Rectal smooth muscle tissue (tissue), 1 donor: ENCODE results near the gene CTDSP2.
"Not testable (repeated sequence)": the region's sequence is repeated elsewhere in the genome, so short reads cannot be mapped to it uniquely, and the experiment has no call there.

Source experiments
- H3K27ac ChIP-seq: one replicate; pipeline ENCODE4 v1.7.0; 2013; ENCODE audit warnings: low read depth, low read length, inconsistent platforms
- H3K27me3 ChIP-seq: one replicate; pipeline ENCODE4 v1.7.0; 2013; ENCODE audit warnings: low read length; ENCODE audit not compliant: control insufficient read depth, insufficient read depth
- H3K36me3 ChIP-seq: one replicate; pipeline ENCODE4 v1.7.0; 2013; ENCODE audit warnings: low read length; ENCODE audit not compliant: control insufficient read depth, insufficient read depth
- H3K4me1 ChIP-seq: one replicate; pipeline ENCODE4 v1.7.0; 2013; ENCODE audit warnings: low read length; ENCODE audit not compliant: control insufficient read depth, insufficient read depth
- H3K4me3 ChIP-seq: one replicate; pipeline ENCODE4 v1.7.0; 2013; ENCODE audit warnings: low read length
- H3K9ac ChIP-seq: one replicate; pipeline ENCODE4 v1.7.0; 2013; ENCODE audit warnings: low read length

CTDSP2 gene

DNA sequence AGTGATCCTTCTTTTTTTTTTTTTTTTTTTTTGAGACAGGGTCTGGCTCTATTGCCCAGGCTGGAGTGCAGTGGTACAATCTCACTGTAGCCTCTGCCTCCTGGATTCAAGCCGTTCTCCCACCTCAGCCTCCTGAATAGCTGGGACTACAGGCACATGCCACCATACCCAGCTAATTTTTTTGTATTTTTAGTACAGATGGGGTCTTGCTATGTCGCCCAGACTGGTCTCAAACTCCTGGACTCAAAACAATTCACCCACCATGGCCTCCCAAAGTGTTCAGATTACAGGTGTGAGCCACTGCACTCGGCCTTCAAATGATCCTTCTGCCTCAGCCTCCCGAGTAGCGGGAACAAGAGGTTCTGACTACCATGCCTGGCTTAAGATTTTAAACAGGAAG is 14.4 kb upstream of the CTDSP2 start:
- H3K27ac ChIP-seq, H3K27me3 ChIP-seq, H3K36me3 ChIP-seq, H3K4me3 ChIP-seq, H3K9ac ChIP-seq: not testable (repeated sequence)
- peaks cover 14% of the 10 kb centered on the region for H3K4me1 ChIP-seq

DNA sequence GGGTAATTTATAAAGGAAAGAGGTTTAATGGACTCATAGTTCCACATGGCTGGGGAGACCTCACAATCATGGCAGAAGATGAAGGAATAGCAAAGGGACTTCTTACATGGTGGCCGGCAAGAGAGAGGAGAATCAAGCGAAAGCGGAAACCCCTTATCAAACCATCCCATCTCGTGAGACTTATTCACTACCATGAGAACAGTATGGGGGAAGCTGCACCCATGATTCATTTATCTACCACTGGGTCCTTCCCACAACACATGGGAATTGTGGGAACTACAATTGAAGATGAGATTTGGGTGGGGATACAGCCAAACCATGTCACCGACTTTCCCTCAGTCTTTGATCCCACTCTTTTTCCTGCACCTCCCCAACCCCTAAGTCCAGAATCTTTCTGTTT is 12.6 kb upstream of the CTDSP2 start:
- Histone ChIP-seq H3K9ac (no peak overlapping the region), H3K4me1 (peaks cover 6% of the 10 kb centered on the region), H3K27me3 (no peaks in the 10 kb centered on the region), H3K4me3 (no peak overlapping the region), H3K27ac (no peak overlapping the region), H3K36me3 (no peaks in the 10 kb centered on the region)

DNA sequence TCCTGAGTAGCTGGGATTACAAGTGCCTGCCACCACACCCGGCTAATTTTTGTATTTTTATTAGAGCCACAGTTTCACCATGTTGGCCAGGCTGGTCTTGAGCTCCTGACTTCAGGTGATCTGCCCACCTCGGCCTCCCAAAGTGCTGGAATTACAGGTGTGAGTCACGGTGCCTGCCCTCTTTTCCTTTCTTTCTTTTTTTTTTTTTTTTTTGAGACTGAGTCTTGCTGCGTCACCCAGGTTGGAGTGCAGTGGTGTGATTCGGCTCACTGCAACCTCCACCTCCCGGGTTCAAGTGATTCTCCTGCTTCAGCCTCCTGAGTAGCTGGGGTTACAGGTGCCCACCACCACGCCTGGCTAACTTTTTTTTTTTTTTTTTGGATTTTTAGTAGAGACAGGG is 11.6 kb upstream of the CTDSP2 start:
- not testable (repeated sequence) for H3K27me3 ChIP-seq, H3K36me3 ChIP-seq, H3K4me1 ChIP-seq, H3K4me3 ChIP-seq, H3K27ac ChIP-seq, H3K9ac ChIP-seq

DNA sequence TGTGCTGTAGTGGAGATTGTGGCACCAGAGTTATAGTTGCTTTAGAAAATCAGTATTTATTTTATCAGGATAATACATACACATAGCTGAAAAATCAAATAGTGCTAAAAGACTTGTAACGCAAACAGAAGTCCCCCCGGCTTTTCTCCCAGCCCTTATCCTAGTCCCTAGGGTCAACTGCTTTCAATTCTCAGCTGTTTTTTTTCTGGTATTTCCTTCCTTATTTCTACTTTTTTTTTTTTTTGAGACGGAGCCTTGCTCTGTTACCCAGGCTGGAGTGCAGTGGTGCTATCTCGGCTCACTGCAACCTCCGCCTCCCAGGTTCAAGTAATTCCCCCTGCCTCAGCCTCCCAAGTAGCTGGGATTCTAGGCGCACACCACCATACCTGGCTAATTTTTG is 8.4 kb upstream of the CTDSP2 start:
- H3K27ac ChIP-seq: no peak overlapping the region
- no peak overlapping the region for H3K4me3 ChIP-seq
- peaks cover 19% of the 10 kb centered on the region for H3K4me1 ChIP-seq
- H3K36me3 ChIP-seq: no peaks in the 10 kb centered on the region
- H3K9ac ChIP-seq: no peak overlapping the region
- no peaks in the 10 kb centered on the region for H3K27me3 ChIP-seq

DNA sequence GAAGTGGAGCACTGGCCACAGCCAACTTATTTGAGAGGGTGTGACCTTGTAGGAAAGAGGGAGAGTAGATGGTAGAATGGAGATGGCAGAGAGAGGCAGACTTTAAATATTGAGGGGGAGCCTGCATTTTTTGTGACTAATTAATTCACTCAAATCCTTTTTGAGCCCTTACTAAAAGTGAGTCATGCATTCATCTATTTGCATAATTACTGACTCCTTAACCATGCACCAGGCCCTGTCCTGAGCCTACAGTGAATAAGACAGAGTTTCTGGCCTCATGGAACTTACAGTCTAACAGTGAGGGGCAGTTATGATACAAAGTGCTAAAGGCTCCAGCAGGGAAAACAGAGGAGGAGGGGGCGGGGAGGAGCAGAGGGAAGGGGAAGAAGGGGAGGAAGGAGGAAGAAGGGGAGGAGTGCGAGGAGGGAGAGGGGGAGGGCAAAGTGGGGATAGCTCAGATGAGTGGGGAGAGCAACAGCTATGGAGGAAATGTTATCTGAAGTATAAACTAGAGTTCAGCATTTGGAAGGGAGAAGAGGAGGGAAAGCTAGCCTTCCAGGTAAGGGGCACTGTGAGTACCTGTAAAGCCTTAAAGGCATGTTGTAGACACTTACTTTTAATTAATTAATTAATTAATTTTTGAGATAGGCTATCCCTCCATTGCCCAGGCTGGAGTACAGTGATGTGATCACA is 7.5 kb upstream of the CTDSP2 start:
- peaks cover 19% of the 10 kb centered on the region for H3K4me1 ChIP-seq
- no peaks in the 10 kb centered on the region for H3K27me3 ChIP-seq
- H3K4me3 ChIP-seq: no peak overlapping the region
- H3K36me3 ChIP-seq: no peaks in the 10 kb centered on the region
- no peak overlapping the region for H3K27ac ChIP-seq
- no peak overlapping the region for H3K9ac ChIP-seq

DNA sequence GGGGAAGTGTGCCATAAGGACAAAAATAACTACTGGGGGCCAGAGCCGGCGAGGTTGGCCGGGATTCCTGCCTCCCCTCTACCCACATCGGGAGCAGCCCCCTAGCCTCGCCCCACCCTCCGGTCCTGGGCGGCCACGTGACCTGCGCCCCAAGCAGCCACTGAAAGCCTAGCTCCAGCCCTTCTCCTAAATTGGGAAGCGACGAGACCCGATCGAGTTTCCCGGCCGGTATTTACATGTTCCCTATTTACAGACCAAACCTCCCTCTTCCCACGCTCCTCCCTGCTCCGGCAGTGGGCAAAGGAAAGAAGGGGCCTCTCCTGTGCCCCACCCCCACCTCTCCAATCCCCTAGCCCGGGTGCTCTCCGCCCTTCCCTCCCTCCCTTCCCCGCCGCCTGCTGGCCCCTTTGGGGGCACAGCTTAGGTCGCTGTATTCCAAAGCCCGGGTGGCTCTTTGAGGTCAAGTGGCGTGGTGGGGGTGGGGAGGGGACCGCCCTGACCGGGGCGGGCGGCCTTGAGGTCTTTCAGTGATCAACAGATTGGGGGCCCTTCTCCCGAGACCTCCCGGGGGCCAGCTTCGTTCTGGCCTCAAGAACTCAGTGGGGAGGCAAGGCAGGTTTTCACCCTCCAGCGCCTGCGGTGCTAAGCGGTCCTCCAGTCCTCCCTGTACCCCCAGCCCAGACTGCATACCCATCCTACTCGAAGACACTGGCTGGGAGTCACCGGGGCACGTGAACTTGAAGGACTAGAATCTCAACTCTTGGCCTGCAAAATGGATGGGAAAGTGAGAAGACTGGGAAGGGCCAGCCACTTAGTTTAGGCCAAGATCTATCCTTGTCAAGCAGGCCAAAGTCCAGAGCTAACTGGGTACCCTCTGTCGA is 6.3 kb upstream of the CTDSP2 start:
- H3K4me1 ChIP-seq: peaks cover 19% of the 10 kb centered on the region

DNA sequence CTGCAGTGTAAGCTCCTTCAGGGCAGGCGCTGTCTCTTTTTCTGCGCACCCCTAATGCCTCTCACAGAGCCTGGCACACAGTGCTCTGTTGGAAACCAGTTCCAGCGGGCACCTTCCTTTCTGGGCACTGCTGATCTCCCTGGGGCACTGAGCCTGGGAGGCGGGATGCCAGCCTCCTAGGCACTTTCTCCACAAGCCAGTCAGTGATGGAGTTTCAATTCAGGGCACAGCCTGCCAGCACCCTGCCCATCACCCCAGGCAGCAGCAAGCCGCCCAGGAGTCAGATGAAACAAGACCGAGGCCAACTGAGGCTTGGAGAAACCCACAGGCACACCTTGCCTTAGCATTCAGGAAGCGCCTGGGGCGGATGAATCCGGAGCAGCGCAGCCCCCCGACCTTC is 5.7 kb upstream of the CTDSP2 start:
- Histone ChIP-seq H3K27me3 (no peaks in the 10 kb centered on the region), H3K4me1 (peaks cover 19% of the 10 kb centered on the region), H3K27ac (peak overlapping the region; percentile 94), H3K9ac (peak overlapping the region; percentile 47), H3K36me3 (no peaks in the 10 kb centered on the region), H3K4me3 (peak overlapping the region; percentile 56)

More for the DNA sequence above, 6.3 kb upstream of the CTDSP2 start:
- H3K4me3 ChIP-seq: peak overlapping the region; percentile 56
- no peaks in the 10 kb centered on the region for H3K27me3 ChIP-seq
- peak overlapping the region; percentile 94 for H3K27ac ChIP-seq
- no peaks in the 10 kb centered on the region for H3K36me3 ChIP-seq
- H3K9ac ChIP-seq: peak overlapping the region; percentile 47

DNA sequence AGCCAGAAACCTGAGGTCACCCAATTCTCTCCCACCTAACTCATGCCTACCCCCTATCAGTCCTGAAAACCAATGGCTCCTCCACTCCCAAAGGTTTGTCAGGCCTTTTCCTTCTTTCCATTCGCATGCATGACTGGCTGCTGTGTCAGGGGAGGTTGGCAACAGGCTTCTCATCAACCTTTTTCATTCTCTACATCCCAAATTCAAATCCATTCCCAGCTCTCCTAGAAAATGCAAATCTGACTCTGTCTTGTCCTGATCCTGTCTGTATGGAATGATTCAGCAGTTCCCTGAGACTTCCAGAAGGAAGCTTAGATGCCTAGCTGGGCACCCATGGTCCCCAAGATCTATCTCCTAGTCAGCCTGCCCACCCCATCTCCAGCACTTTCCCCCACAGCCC is 5.0 kb upstream of the CTDSP2 start:
- peaks cover 19% of the 10 kb centered on the region for H3K4me1 ChIP-seq
- no peaks in the 10 kb centered on the region for H3K36me3 ChIP-seq
- H3K27ac ChIP-seq: peak overlapping the region; percentile 94
- no peak overlapping the region for H3K4me3 ChIP-seq
- H3K9ac ChIP-seq: no peak overlapping the region
- no peaks in the 10 kb centered on the region for H3K27me3 ChIP-seq

DNA sequence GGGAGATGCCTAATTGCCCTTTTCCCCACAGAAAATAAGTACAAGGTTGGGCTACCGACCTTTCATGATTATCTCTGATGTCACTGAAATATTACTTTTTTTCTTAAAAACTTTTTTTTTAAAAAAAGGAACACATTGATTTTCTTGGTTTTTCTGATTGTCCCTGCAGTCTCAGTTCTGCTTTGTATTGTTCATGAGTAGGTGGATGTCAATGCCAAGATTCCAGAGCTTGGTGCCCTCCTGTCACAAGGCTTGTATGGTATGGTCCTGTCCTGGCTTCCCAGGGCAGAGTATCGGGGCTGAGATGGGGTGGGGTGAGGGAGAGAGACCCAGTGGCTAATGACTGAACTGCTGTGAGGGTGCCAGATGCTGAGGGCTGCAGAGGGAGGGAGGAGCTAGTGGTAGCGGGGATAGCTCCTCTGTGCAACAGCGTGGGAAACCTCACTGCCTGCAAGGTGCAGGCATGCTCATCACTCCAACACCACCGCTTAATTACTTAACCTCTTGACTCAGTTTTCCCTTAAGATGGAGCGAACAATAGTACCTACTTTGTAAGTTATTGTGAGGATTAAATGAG is 4.4 kb upstream of the CTDSP2 start:
- peaks cover 19% of the 10 kb centered on the region for H3K4me1 ChIP-seq
- no peaks in the 10 kb centered on the region for H3K36me3 ChIP-seq
- H3K9ac ChIP-seq: no peak overlapping the region
- H3K27me3 ChIP-seq: no peaks in the 10 kb centered on the region
- H3K4me3 ChIP-seq: no peak overlapping the region
- H3K27ac ChIP-seq: peak overlapping the region; percentile 94

DNA sequence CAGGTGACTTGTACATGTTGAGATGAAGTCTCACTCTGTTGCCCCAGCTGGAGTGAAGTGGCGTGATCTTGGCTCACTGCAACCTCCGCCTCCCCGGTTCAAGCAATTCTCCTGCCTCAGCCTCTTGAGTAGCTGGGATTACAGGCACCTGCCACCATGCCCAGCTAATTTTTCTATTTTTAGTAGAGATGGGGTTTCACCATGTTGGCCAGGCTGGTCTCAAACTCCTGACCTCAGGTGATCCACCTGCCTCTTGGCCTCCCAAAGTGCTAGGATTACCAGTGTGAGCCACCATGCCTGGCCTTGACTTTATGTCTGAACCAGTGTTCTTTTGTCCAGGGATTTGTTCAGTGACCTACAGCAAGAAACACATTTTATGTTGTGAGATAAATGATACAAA is 2.9 kb upstream of the CTDSP2 start:
- H3K4me1 ChIP-seq: peaks cover 19% of the 10 kb centered on the region
- not testable (repeated sequence) for H3K27ac ChIP-seq, H3K27me3 ChIP-seq, H3K9ac ChIP-seq, H3K4me3 ChIP-seq, H3K36me3 ChIP-seq

DNA sequence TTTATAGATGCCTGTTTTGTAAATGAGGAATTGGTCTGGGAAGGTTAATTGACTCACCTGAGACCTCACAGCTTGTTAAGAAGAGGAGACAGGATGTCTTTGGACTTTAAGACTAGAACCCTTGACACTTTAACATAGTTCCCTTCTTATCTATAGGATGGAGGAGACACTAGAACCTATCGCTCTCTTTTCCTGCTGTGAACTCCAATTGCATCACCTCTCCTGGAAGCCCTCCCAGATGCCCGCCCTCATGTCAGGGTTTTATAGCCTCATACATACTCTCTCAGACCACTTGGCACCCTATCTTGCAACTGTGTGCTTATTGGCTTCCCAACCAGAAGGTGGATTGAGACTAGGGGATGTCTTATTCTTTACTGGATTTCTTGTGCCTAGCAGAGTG is 2.5 kb upstream of the CTDSP2 start:
- peaks cover 19% of the 10 kb centered on the region for H3K4me1 ChIP-seq
- no peaks in the 10 kb centered on the region for H3K27me3 ChIP-seq
- no peak overlapping the region for H3K27ac ChIP-seq
- no peak overlapping the region for H3K9ac ChIP-seq
- no peak overlapping the region for H3K4me3 ChIP-seq
- no peaks in the 10 kb centered on the region for H3K36me3 ChIP-seq

DNA sequence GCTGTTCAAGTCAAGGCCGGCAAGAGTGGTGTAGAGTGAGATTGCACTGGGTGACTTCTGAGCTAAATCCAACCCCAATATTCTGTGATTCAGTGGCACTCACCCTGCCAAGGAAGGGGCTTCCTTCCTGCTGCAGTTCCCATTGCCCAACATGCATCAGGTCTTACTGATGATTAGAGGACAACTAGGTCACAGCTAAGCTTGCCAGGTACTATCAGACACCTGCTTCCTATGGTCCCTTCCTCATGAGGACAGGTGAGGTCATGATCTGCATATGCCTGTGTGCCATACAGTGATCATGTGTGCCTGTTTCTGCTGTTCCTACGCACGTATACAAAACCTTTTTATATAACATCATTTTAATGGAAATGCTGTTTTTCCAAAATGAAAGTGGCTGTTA is 1.7 kb upstream of the CTDSP2 start:
- Histone ChIP-seq H3K4me3 (no peak overlapping the region), H3K27me3 (no peaks in the 10 kb centered on the region), H3K4me1 (peaks cover 20% of the 10 kb centered on the region), H3K36me3 (no peaks in the 10 kb centered on the region), H3K9ac (no peak overlapping the region), H3K27ac (no peak overlapping the region)
